Nephron progenitor cell (in vitro differentiated cells): ENCODE measurements around the gene CACNB4.

Experiments used
- DNase-seq: peaks from one replicate; pipeline ENCODE4 v3.0.0; 2021
- H3K27ac Mint-ChIP-seq: 2 replicates; pipeline ENCODE4 v1.8.0; 2021; ENCODE audit warnings: mild to moderate bottlenecking, moderate library complexity, mixed read lengths
- H3K27me3 Mint-ChIP-seq: 2 replicates; pipeline ENCODE4 v1.8.0; 2021; ENCODE audit warnings: mild to moderate bottlenecking, low read depth, mixed read lengths; ENCODE audit not compliant: poor library complexity
- H3K36me3 Mint-ChIP-seq: 2 replicates; pipeline ENCODE4 v1.8.0; 2021; ENCODE audit warnings: low read depth, mixed read lengths
- H3K4me1 Mint-ChIP-seq: 2 replicates; pipeline ENCODE4 v1.8.0; 2021; ENCODE audit warnings: mixed read lengths
- H3K4me3 Mint-ChIP-seq: 2 replicates; pipeline ENCODE4 v1.8.0; 2021; ENCODE audit warnings: mild to moderate bottlenecking, moderate library complexity, mixed read lengths
- H3K9me3 Mint-ChIP-seq: 2 replicates; pipeline ENCODE4 v1.8.0; 2021; ENCODE audit warnings: mild to moderate bottlenecking, moderate library complexity, mixed read lengths
- TF ChIP-seq, protein P1 (sequence below): fragments of 200-600 bp; sonication (generic); IDR thresholded peaks from 2 replicates; pipeline ENCODE4 v1.5.0; 2021; ENCODE audit warnings: antibody characterized with exemption

The CACNB4 gene

DNA sequence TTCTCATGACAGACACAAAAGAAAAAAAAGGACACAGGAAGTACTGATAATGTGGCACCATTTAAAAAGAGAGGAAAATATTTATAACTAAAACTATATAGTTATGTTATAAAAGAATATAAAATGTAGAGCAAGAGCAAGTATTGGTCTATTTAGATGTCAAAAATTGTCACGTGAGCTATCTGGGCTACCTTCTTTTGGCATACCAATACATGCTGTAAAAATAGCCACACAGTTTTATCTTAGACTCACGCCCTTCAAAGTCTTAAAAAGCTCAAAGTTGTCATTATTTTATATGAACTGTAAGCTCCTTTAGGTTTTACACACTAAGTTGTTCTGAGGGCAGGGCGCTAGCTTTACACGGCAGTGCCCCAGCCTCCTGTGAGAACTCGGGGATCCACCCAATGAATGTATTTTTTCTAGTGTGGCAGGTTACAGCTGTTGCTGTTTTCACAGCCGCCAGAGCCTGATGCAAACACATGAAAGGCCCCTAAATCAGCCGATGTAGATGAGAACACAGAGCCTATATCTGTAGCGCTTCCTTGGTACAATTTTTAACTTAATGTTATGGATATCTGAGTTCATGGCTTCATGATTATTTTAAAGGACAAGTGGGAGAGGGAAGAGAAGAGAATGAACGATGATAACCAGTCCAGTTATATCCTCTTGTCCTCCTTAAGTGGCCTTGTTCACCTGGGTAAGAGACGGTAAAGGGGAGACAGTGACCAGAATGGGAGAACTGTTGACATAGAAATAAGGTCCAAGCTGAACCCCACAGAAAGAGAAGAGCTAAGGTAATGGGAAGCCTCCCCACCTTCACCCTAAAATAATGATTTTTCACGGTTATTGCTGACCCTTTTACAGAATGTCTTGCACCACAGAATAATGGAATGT lies 130.8 kb downstream of the CACNB4 start:
- no peak for DNase-seq
- Mint-ChIP-seq H3K27me3 (no peaks in the 10 kb centered on the region), H3K4me3 (peak overlapping the region; percentile 7), H3K9me3 (peaks cover 4% of the 10 kb centered on the region), H3K36me3 (peaks cover 24% of the 10 kb centered on the region), H3K27ac (no peak overlapping the region), H3K4me1 (peaks cover 57% of the 10 kb centered on the region)
- TF ChIP-seq, protein P1, sequence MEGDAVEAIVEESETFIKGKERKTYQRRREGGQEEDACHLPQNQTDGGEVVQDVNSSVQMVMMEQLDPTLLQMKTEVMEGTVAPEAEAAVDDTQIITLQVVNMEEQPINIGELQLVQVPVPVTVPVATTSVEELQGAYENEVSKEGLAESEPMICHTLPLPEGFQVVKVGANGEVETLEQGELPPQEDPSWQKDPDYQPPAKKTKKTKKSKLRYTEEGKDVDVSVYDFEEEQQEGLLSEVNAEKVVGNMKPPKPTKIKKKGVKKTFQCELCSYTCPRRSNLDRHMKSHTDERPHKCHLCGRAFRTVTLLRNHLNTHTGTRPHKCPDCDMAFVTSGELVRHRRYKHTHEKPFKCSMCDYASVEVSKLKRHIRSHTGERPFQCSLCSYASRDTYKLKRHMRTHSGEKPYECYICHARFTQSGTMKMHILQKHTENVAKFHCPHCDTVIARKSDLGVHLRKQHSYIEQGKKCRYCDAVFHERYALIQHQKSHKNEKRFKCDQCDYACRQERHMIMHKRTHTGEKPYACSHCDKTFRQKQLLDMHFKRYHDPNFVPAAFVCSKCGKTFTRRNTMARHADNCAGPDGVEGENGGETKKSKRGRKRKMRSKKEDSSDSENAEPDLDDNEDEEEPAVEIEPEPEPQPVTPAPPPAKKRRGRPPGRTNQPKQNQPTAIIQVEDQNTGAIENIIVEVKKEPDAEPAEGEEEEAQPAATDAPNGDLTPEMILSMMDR = no peak

DNA sequence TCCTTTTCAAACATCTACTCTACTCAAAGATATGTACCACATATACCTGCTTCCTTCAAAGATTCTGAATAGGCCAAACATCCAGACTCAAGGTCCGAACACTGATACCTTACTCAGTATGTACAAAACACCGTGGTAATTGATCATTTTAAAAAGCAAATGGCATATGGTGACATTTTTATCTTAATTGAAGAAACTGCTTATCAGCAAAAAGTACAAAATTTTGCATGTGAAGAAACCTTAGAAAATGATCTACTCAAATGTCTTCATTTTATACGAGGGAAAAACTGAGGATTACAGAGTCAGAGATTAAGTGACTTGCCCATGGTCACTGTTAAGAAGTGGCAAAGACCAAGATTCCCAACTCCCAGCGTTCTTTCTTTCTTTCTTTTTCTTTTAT lies 133.0 kb downstream of the CACNB4 start:
- H3K9me3 Mint-ChIP-seq = no peaks in the 10 kb centered on the region

DNA sequence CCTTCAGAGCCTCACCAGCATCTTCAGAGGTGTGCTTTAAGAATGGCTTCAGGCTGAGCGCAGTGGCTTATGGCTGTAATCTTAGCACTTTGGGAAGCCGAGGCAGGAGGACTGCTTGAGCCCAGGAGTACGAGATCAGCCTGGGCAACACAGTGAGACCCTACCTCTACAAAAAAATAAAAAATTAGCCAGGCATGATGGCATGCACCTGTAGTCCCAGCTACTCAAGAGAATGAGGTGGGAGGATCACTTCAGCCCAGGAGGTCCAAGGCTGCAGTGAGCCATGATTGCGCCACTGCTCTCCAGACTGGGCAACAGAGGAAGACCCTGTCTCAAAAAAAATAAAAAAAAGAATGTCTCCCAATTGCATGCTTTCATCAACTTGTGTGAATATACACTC lies 137.3 kb downstream of the CACNB4 start:
- Mint-ChIP-seq H3K27ac (no peak overlapping the region), H3K9me3 (no peaks in the 10 kb centered on the region), H3K27me3 (peaks cover 6% of the 10 kb centered on the region), H3K4me3 (no peak overlapping the region), H3K36me3 (no peaks in the 10 kb centered on the region), H3K4me1 (no peaks in the 10 kb centered on the region)
- DNase-seq = no peak
- TF ChIP-seq, protein P1 = no peak

More for the DNA sequence above, 133.0 kb downstream of the CACNB4 start:
- no peak overlapping the region for H3K4me3 Mint-ChIP-seq
- DNase-seq = no peak
- TF ChIP-seq, protein P1 = no peak
- H3K4me1 Mint-ChIP-seq = peaks cover 35% of the 10 kb centered on the region
- H3K36me3 Mint-ChIP-seq = peaks cover 14% of the 10 kb centered on the region
- no peak overlapping the region for H3K27ac Mint-ChIP-seq
- H3K27me3 Mint-ChIP-seq = no peaks in the 10 kb centered on the region

DNA sequence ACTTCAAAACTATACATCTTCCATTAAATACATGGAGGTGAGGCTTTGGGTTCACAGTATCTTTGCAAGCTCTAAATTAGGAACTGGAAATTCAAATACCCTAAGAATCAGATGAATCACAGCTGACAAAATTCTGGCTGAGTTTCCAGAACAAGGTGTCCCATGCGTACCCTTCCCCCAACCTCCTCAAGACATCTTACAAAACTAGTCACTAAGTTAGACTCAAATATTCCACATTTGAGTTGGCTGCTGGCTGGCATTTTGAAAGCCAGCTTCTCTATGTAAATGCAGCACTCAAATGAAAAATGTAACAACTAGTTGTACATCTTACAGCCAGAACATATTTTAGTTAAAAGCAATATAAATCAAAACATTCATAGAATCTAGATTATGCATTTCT lies 139.6 kb downstream of the CACNB4 start:
- Mint-ChIP-seq H3K27ac (no peak overlapping the region), H3K36me3 (no peaks in the 10 kb centered on the region), H3K27me3 (peaks cover 6% of the 10 kb centered on the region), H3K4me1 (no peaks in the 10 kb centered on the region), H3K4me3 (no peak overlapping the region), H3K9me3 (no peaks in the 10 kb centered on the region)
- no peak for DNase-seq
- TF ChIP-seq, protein P1 = no peak

DNA sequence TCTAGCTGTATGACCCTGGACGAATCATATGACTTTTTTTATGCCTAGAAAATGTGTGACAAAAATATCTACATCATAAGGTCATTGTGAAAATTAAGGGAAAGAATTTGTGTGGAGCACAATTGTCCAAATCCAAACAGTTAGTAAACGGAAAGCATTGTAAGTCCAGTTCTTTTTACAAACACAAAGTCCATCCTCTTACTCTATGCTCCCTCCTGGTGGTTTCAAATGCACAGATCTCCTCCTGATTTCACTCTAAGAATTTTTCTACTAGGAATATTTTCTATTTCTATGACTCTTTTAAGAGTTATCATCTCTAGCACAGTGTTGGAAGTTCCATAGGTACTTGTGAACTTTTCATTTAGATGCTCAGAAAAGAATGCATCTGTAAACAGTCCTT lies 145.4 kb downstream of the CACNB4 start:
- TF ChIP-seq, protein P1 = no peak
- Mint-ChIP-seq H3K9me3 (no peaks in the 10 kb centered on the region), H3K36me3 (no peaks in the 10 kb centered on the region), H3K27ac (no peak overlapping the region), H3K27me3 (peaks cover 15% of the 10 kb centered on the region), H3K4me3 (no peak overlapping the region), H3K4me1 (peaks cover 5% of the 10 kb centered on the region)
- no peak for DNase-seq
